K562 (cell line): ENCODE results near the gene RNLS. TPM values are rescaled to one million over a fixed set of nuclear protein-coding genes. Genes with fewer than 3 reads are reported as not detected.

Experiments
- ATAC-seq: fragments of 200-7000 bp; cut with Tn5 transposase; 3 replicates; pipeline ENCODE4 v1.9.1; 2020; ENCODE audit warnings: moderate library complexity
- BruUV-seq: library from RNA; stranded (reverse); fragments of 400-500 nt; replicated peaks from 2 replicates; lab custom pipeline; 2021; lab: Mats Ljungman, UMichigan
- CTCF ChIA-PET: fragments of 300-600 bp; formaldehyde crosslinking; extraction: SDS; loops from one replicate; lab custom pipeline; 2021; ENCODE audit warnings: low intra/inter-chr PET ratio; lab: Yijun Ruan, JAX
- POLR2A ChIA-PET: fragments of 300-600, 350-650 bp; sonication (Branson Sonifier 250); formaldehyde crosslinking; extraction: SDS; loops from one replicate; lab custom pipeline; 2021; ENCODE audit warnings: antibody characterized with exemption, inconsistent platforms; lab: Yijun Ruan, JAX
- DNase-seq, 4 experiments: peaks; one replicate each; pipeline versions ENCODE4 v3.0.0 to v3.0.0-alpha.2; 2011 to 2018; ENCODE audit warnings: low spot score in 3 of 4, mixed read lengths in 3 of 4; ENCODE audit errors: extremely low read depth in 1 of 4
- FAIRE-seq: peaks from 2 replicates; lab custom pipeline; 2011; peaks lifted over from hg19 to GRCh38; lab: Jason Lieb, UNC
- H2AFZ ChIP-seq: 2 replicates; pipeline ENCODE4 v1.6.0; 2011; ENCODE audit warnings: low read depth, low read length, control low read depth, inconsistent platforms
- H3K27ac ChIP-seq: fragments of 200-600 bp; 3 replicates; pipeline ENCODE4 v1.8.0; 2011; ENCODE audit warnings: low read depth, mild to moderate bottlenecking, control low read depth, inconsistent platforms, low read length, moderate library complexity, mixed read lengths; ENCODE audit errors: extremely low read depth
- H3K27me3 ChIP-seq, 2 experiments: fragments of 300-600 bp in 1 of 2; 2 replicates in 1 of 2; 3 replicates in 1 of 2; pipeline versions ENCODE4 v1.6.0 to v1.8.0; 2011; ENCODE audit warnings: inconsistent platforms in 2 of 2, low read length in 2 of 2, mild to moderate bottlenecking in 1 of 2, mixed read lengths in 1 of 2, moderate library complexity in 1 of 2; ENCODE audit not compliant: control insufficient read depth in 2 of 2, insufficient read depth in 2 of 2
- H3K36me3 ChIP-seq: fragments of 300-600 bp; 3 replicates; pipeline ENCODE4 v1.8.0; 2011; ENCODE audit warnings: mild to moderate bottlenecking, low read length, inconsistent platforms; ENCODE audit not compliant: control insufficient read depth, insufficient read depth
- H3K4me1 ChIP-seq, 2 experiments: fragments of 200-600 bp in 1 of 2; replicated peaks in 1 of 2; 2 replicates in 1 of 2; 3 replicates in 1 of 2; pipeline versions ENCODE4 v1.5.1 to v1.8.0; 2011; ENCODE audit warnings: inconsistent platforms in 2 of 2, low read length in 2 of 2, mild to moderate bottlenecking in 1 of 2, mixed read lengths in 1 of 2, moderate library complexity in 1 of 2; ENCODE audit not compliant: control insufficient read depth in 2 of 2, insufficient read depth in 2 of 2
- H3K4me2 ChIP-seq: 2 replicates; pipeline ENCODE4 v1.6.1; 2011; ENCODE audit warnings: low read length, control low read depth, inconsistent platforms, mixed read lengths; ENCODE audit not compliant: insufficient read depth
- H3K4me3 ChIP-seq: fragments of 200-600 bp; sonication (generic), shearing (Covaris generic); 2 replicates; pipeline ENCODE4 v1.5.1; 2016; ENCODE audit warnings: control low read depth, inconsistent platforms
- H3K79me2 ChIP-seq: fragments of 200-600 bp; 3 replicates; pipeline ENCODE4 v1.8.0; 2011; ENCODE audit warnings: low read length, inconsistent platforms; ENCODE audit not compliant: control insufficient read depth, insufficient read depth
- H3K9ac ChIP-seq, 2 experiments: 2 replicates each; pipeline versions ENCODE4 v1.6.0 to v1.6.1; 2011; ENCODE audit warnings: low read depth in 2 of 2, low read length in 2 of 2, control low read depth in 1 of 2, inconsistent platforms in 1 of 2, mild to moderate bottlenecking in 1 of 2, mixed read lengths in 1 of 2; ENCODE audit not compliant: insufficient read depth in 1 of 2
- H3K9me1 ChIP-seq: one replicate; pipeline ENCODE4 v1.6.0; 2011; ENCODE audit warnings: inconsistent platforms, mild to moderate bottlenecking, low read length, moderate library complexity; ENCODE audit not compliant: control insufficient read depth, insufficient read depth
- H3K9me3 ChIP-seq: replicated peaks from 2 replicates; pipeline ENCODE4 v1.5.1; 2011; ENCODE audit warnings: low read depth, low read length, inconsistent platforms; ENCODE audit not compliant: control insufficient read depth, insufficient read depth
- H4K20me1 ChIP-seq: replicated peaks from 2 replicates; pipeline ENCODE4 v1.6.1; 2011; ENCODE audit warnings: low read length, inconsistent platforms, mixed read lengths; ENCODE audit not compliant: control insufficient read depth, insufficient read depth
- AFF1 ChIP-seq, 2 experiments: fragments of 450-650 bp; IDR thresholded peaks; 2 replicates each; pipeline ENCODE4 v1.6.1; 2018; ENCODE audit warnings: mild to moderate bottlenecking in 2 of 2, low read depth in 1 of 2; ENCODE audit not compliant: partially characterized antibody in 2 of 2
- CTBP1 ChIP-seq: fragments of 450-650 bp; IDR thresholded peaks from 2 replicates; pipeline ENCODE4 v1.6.1; 2016; ENCODE audit warnings: borderline replicate concordance
- KLF1 ChIP-seq: fragments of 450-650 bp; IDR thresholded peaks from 2 replicates; pipeline ENCODE4 v1.6.1; 2016; ENCODE audit warnings: missing genetic modification characterization, missing compliant biosample characterization
- MCM7 ChIP-seq, 2 experiments: fragments of 450-650 bp; IDR thresholded peaks; 2 replicates each; pipeline ENCODE4 v1.6.1; 2016 to 2018
- MED1 ChIP-seq: sonication (generic); formaldehyde crosslinking; IDR thresholded peaks from 2 replicates; pipeline ENCODE4 v1.8.1; 2023; ENCODE audit warnings: missing genetic modification reagents, borderline replicate concordance
- MYBL2 ChIP-seq, 2 experiments: fragments of 450-650 bp in 1 of 2; sonication (generic) in 1 of 2; formaldehyde crosslinking in 1 of 2; IDR thresholded peaks; 2 replicates each; pipeline versions ENCODE4 v1.6.1 to v1.8.1; 2017 to 2022; ENCODE audit warnings: borderline replicate concordance in 1 of 2, inconsistent platforms in 1 of 2, low read depth in 1 of 2, mild to moderate bottlenecking in 1 of 2, missing genetic modification reagents in 1 of 2, moderate library complexity in 1 of 2
- SMAD1 ChIP-seq: fragments of 150-350 bp; IDR thresholded peaks from 2 replicates; pipeline ENCODE4 v1.6.1; 2014; ENCODE audit warnings: low read length, low read depth; ENCODE audit not compliant: partially characterized antibody
- SP1 ChIP-seq: sonication (generic); formaldehyde crosslinking; IDR thresholded peaks from 2 replicates; pipeline ENCODE4 v1.8.1; 2022; ENCODE audit warnings: mild to moderate bottlenecking, missing genetic modification reagents
- STAT5B ChIP-seq: fragments of 250-450 bp; sonication (Bioruptor Pico); IDR thresholded peaks from 2 replicates; pipeline ENCODE4 v1.8.0; 2021; ENCODE audit warnings: mild to moderate bottlenecking, inconsistent platforms
- ZNF79 ChIP-seq: fragments of 250-450 bp; sonication (Bioruptor Pico); IDR thresholded peaks from 2 replicates; pipeline ENCODE4 v1.4.0; 2020; ENCODE audit warnings: low read depth, mild to moderate bottlenecking, moderate library complexity
- WGBS: fragments of 100-300 bp; shearing (Covaris generic); methylation state at CpG from one replicate; pipeline ENCODE4 v1.1.6; 2016; ENCODE audit warnings: low coverage, mixed read lengths; ENCODE audit not compliant: insufficient coverage; ENCODE audit errors: missing lambda C conversion rate; 5-methylcytosine and 5-hydroxymethylcytosine counted together
- in situ Hi-C: fragments of 300-500 bp; cut with MboI; formaldehyde crosslinking; loops from 4 replicates; pipeline ENCODE4 v1.15.0; 2018; ENCODE audit warnings: inconsistent platforms, mixed read lengths
- intact Hi-C: fragments of 100-400 bp; cut with micrococcal nuclease; formaldehyde crosslinking; loops from 2 replicates; pipeline ENCODE4 v1.14.2; 2022
- polyA plus RNA-seq, 8 experiments: library from polyadenylated mRNA; depleted of rRNA in 4 of 8; stranded (reverse) in 5 of 8; unstranded in 3 of 8; fragments of >200 nt; fragmentation: Nextera tagmentation in 2 of 8; fragmentation: Illumina TruSeq in 1 of 8; extraction: Ambion mirVana in 2 of 8; extraction: Trizol in 1 of 8; gene quantifications; 2 replicates each; pipeline versions ENCODE4 v1.2.1 to v1.2.3, GENCODE V29; 2011 to 2014; ENCODE audit warnings: inconsistent platforms in 1 of 8, missing spikeins in 1 of 8
- total RNA-seq, 7 experiments: library from RNA; depleted of rRNA in 6 of 7; stranded (reverse); fragments of >200 nt in 6 of 7; fragmentation: Illumina TruSeq in 2 of 7; extraction: Trizol in 2 of 7; gene quantifications; 2 replicates each; pipeline versions ENCODE4 v1.2.1 to v1.2.3, GENCODE V29; 2011 to 2021; ENCODE audit warnings: low replicate concordance in 1 of 7

RNLS gene
- total and polyA plus RNA-seq, 9 of the 15 experiments (the other 6 are each of a cell fraction or from before 2014, with no cell fraction given), result 0.14 to 0.72 (median 0.41) TPM; not detected in 3

- DNase-seq, result no peak
- no TSS peak for BruUV-seq
- ChIA-PET POLR2A (no interaction called here), CTCF (no interaction called here)
- intact Hi-C loops (no loop called here), in situ Hi-C loops (no loop called here)
- 10% methylated on average over 1 of the region's 1 CpG for WGBS
- Histone ChIP-seq H3K27me3 (no peaks in the 10 kb centered on the region), H4K20me1 (no peaks in the 10 kb centered on the region), H3K4me2 (no peak overlapping the region), H3K36me3 (no peaks in the 10 kb centered on the region), H3K4me1 (no peaks in the 10 kb centered on the region), H3K9me3 (no peaks in the 10 kb centered on the region), H3K9me1 (no peaks in the 10 kb centered on the region), H3K4me3 (no peak overlapping the region), H3K79me2 (no peaks in the 10 kb centered on the region), H2AFZ (no peak overlapping the region), H3K27ac (no peak overlapping the region), H3K9ac (no peak overlapping the region)
- ATAC-seq, result no peak
- FAIRE-seq, result no peak
- TF ChIP-seq KLF1 (tag) (no peak), MED1 (CRISPR knock-in tag) (no peak), AFF1 (IDR thresholded peaks at IDR 0.05; ENCODE audit: low read depth in 1 of 2, partially characterized antibody in 2 of 2) (no peak), ZNF79 (no peak), MYBL2 (IDR thresholded peaks at IDR 0.05; ENCODE audit: low read depth) (no peak), MYBL2 (CRISPR knock-in tag; IDR thresholded peaks at IDR 0.05; ENCODE audit: borderline replicate concordance) (no peak), SP1 (CRISPR knock-in tag) (no peak), MCM7 (IDR thresholded peaks at IDR 0.05) (no peak), CTBP1 (no peak), SMAD1 (no peak), STAT5B (CRISPR knock-in tag) (no peak)
Measured at GRCh38 chr10:88337134-88337533, 246.0 kb downstream of the RNLS start.
